Activated naive CD8-positive, alpha-beta T cell treated with anti-CD3 and anti-CD28 coated beads, Interleukin-2, amount 10 ng/mL, durations not matched to agents 7 days and 5 days (primary cell): ENCODE results near the gene MCM3AP. TPM values are rescaled to one million over a fixed set of nuclear protein-coding genes. Genes with fewer than 3 reads are reported as not detected.
A peak's percentile ranks its signal among the peaks of the same experiment; 100 is the strongest.

Experiments used
- ATAC-seq: fragments of 150-1000 bp; cut with Tn5 transposase; one replicate; pipeline ENCODE4 v1.10.0; 2021; ENCODE audit warnings: low read depth, moderate library complexity
- POLR2A ChIA-PET: fragments of 350-600 bp; sonication (Branson Sonifier 250); formaldehyde crosslinking; loops from one replicate; lab custom pipeline; 2021; ENCODE audit warnings: antibody characterized with exemption; lab: Charles Lee
- DNase-seq: peaks from one replicate; pipeline ENCODE4 v3.0.0; 2021
- H3K27ac Mint-ChIP-seq: one replicate; pipeline ENCODE4 v1.8.0; 2022; ENCODE audit warnings: mild to moderate bottlenecking, mixed read lengths
- H3K27me3 Mint-ChIP-seq: one replicate; pipeline ENCODE4 v1.8.0; 2022; ENCODE audit warnings: mild to moderate bottlenecking, moderate library complexity, mixed read lengths
- H3K36me3 Mint-ChIP-seq: one replicate; pipeline ENCODE4 v1.8.0; 2021; ENCODE audit warnings: mild to moderate bottlenecking, mixed read lengths
- H3K4me1 Mint-ChIP-seq: one replicate; pipeline ENCODE4 v1.8.0; 2021; ENCODE audit warnings: mixed read lengths
- H3K4me3 Mint-ChIP-seq: one replicate; pipeline ENCODE4 v1.8.0; 2022; ENCODE audit warnings: mild to moderate bottlenecking, moderate library complexity, mixed read lengths
- H3K9me3 Mint-ChIP-seq: one replicate; pipeline ENCODE4 v1.8.0; 2021; ENCODE audit warnings: mixed read lengths
- total RNA-seq, 2 experiments: library from RNA; stranded (reverse); gene quantifications; one replicate each; pipeline ENCODE4 v1.2.3, GENCODE V29; 2021

The MCM3AP gene
- total RNA-seq, 2 experiments from 2014 or later = 130 to 150 TPM

- DNase-seq (no peak), ATAC-seq (no peak)
- peaks cover 28% of the 10 kb centered on the region for H3K36me3 Mint-ChIP-seq
- no peak overlapping the region for H3K4me3 Mint-ChIP-seq
- POLR2A ChIA-PET = no interaction called here
- H3K9me3 Mint-ChIP-seq = no peaks in the 10 kb centered on the region
- H3K4me1 Mint-ChIP-seq = peaks cover 4% of the 10 kb centered on the region
- no peaks in the 10 kb centered on the region for H3K27me3 Mint-ChIP-seq
- no peak overlapping the region for H3K27ac Mint-ChIP-seq
Measured at GRCh38 chr21:46304955-46305354, 19.5 kb upstream of the MCM3AP start.

- peaks cover 30% of the 10 kb centered on the region for H3K36me3 Mint-ChIP-seq
- ATAC-seq (no peak), DNase-seq (no peak)
- no peak overlapping the region for H3K4me3 Mint-ChIP-seq
- POLR2A ChIA-PET = no interaction called here
- no peak overlapping the region for H3K27ac Mint-ChIP-seq
- peaks cover 4% of the 10 kb centered on the region for H3K4me1 Mint-ChIP-seq
- no peaks in the 10 kb centered on the region for H3K9me3 Mint-ChIP-seq
- no peaks in the 10 kb centered on the region for H3K27me3 Mint-ChIP-seq
Measured at GRCh38 chr21:46304437-46304836, 19.0 kb upstream of the MCM3AP start.

- no peak for DNase-seq
- Mint-ChIP-seq H3K9me3 (no peaks in the 10 kb centered on the region), H3K27me3 (no peaks in the 10 kb centered on the region), H3K27ac (no peak overlapping the region), H3K36me3 (peaks cover 32% of the 10 kb centered on the region), H3K4me3 (no peak overlapping the region), H3K4me1 (peaks cover 4% of the 10 kb centered on the region)
- no peak for ATAC-seq
- POLR2A ChIA-PET = interaction anchor here (1.9 kb wide), 1 partner anchor 22 kb away, joined by 5 read pairs; the partner anchor contains the start of gene C21orf58
Measured at GRCh38 chr21:46301759-46302158, 16.3 kb upstream of the MCM3AP start.

GRCh38 chr21:46299167-46299566, 13.8 kb upstream of the MCM3AP start:
- Mint-ChIP-seq H3K27me3 (no peaks in the 10 kb centered on the region), H3K27ac (no peak overlapping the region), H3K36me3 (peaks cover 26% of the 10 kb centered on the region), H3K9me3 (no peaks in the 10 kb centered on the region), H3K4me3 (no peak overlapping the region), H3K4me1 (peaks cover 13% of the 10 kb centered on the region)
- POLR2A ChIA-PET = interaction anchor here (0.7 kb wide), 1 partner anchor 161 kb away, joined by 5 read pairs; no protein-coding TSS in a partner anchor
- ATAC-seq = no peak
- DNase-seq = no peak

GRCh38 chr21:46297338-46298271, 12.2 kb upstream of the MCM3AP start:
- ATAC-seq = no peak
- no peaks in the 10 kb centered on the region for H3K9me3 Mint-ChIP-seq
- peak overlapping the region; percentile 59 for H3K4me3 Mint-ChIP-seq
- H3K36me3 Mint-ChIP-seq = peaks cover 21% of the 10 kb centered on the region
- no peak overlapping the region for H3K27ac Mint-ChIP-seq
- POLR2A ChIA-PET = interaction anchor here (0.9 kb wide), 1 partner anchor 28 kb away, joined by 4 read pairs; a partner anchor contains a TSS
- DNase-seq = peak; percentile 48
- peaks cover 13% of the 10 kb centered on the region for H3K4me1 Mint-ChIP-seq
- H3K27me3 Mint-ChIP-seq = no peaks in the 10 kb centered on the region

GRCh38 chr21:46295996-46296752, 10.8 kb upstream of the MCM3AP start:
- Mint-ChIP-seq H3K9me3 (peaks cover 3% of the 10 kb centered on the region), H3K4me3 (peak overlapping the region; percentile 67), H3K27me3 (no peaks in the 10 kb centered on the region), H3K4me1 (peaks cover 16% of the 10 kb centered on the region), H3K27ac (peak overlapping the region; percentile 75), H3K36me3 (peaks cover 33% of the 10 kb centered on the region)
- peak; percentile 81 for ATAC-seq
- DNase-seq = peak; percentile 66
- POLR2A ChIA-PET = interaction anchor here (0.6 to 1.3 kb wide), 5 partner anchors 27 to 212 kb away, joined by 3 to 5 read pairs (median 4); no protein-coding TSS in a partner anchor

- peaks cover 29% of the 10 kb centered on the region for H3K36me3 Mint-ChIP-seq
- H3K4me1 Mint-ChIP-seq = peaks cover 19% of the 10 kb centered on the region
- peak overlapping the region; percentile 30 for H3K4me3 Mint-ChIP-seq
- POLR2A ChIA-PET = interaction anchor here (0.7 to 1.3 kb wide), 2 partner anchors 11 to 27 kb away, joined by 3 to 5 read pairs; no protein-coding TSS in a partner anchor
- ATAC-seq (no peak), DNase-seq (no peak)
- no peaks in the 10 kb centered on the region for H3K27me3 Mint-ChIP-seq
- H3K9me3 Mint-ChIP-seq = peaks cover 3% of the 10 kb centered on the region
- H3K27ac Mint-ChIP-seq = peak overlapping the region; percentile 75
Measured at GRCh38 chr21:46295177-46295770, 9.9 kb upstream of the MCM3AP start.

GRCh38 chr21:46294647-46295176, 9.3 kb upstream of the MCM3AP start:
- POLR2A ChIA-PET = interaction anchor here (0.7 to 1.3 kb wide), 3 partner anchors 10 to 31 kb away, joined by 3 to 5 read pairs (median 3); no protein-coding TSS in a partner anchor
- Mint-ChIP-seq H3K4me1 (peaks cover 19% of the 10 kb centered on the region), H3K4me3 (peak overlapping the region; percentile 30), H3K36me3 (peaks cover 27% of the 10 kb centered on the region), H3K27me3 (no peaks in the 10 kb centered on the region), H3K27ac (peak overlapping the region; percentile 75), H3K9me3 (peaks cover 3% of the 10 kb centered on the region)
- no peak for DNase-seq
- no peak for ATAC-seq

- peaks cover 15% of the 10 kb centered on the region for H3K36me3 Mint-ChIP-seq
- POLR2A ChIA-PET = no interaction called here
- peak overlapping the region; percentile 30 for H3K27ac Mint-ChIP-seq
- no peaks in the 10 kb centered on the region for H3K27me3 Mint-ChIP-seq
- DNase-seq = no peak
- peak overlapping the region; percentile 25 for H3K4me3 Mint-ChIP-seq
- H3K4me1 Mint-ChIP-seq = peaks cover 27% of the 10 kb centered on the region
- peaks cover 3% of the 10 kb centered on the region for H3K9me3 Mint-ChIP-seq
- no peak for ATAC-seq
Measured at GRCh38 chr21:46291561-46291960, 6.2 kb upstream of the MCM3AP start.

- Mint-ChIP-seq H3K4me3 (no peak overlapping the region), H3K27ac (no peak overlapping the region), H3K36me3 (peaks cover 22% of the 10 kb centered on the region)
Measured at GRCh38 chr21:46289655-46290179, 4.3 kb upstream of the MCM3AP start.

GRCh38 chr21:46287541-46287940, 2.1 kb upstream of the MCM3AP start:
- Mint-ChIP-seq H3K4me1 (peaks cover 35% of the 10 kb centered on the region), H3K27ac (no peak overlapping the region), H3K27me3 (no peaks in the 10 kb centered on the region), H3K36me3 (peaks cover 35% of the 10 kb centered on the region), H3K4me3 (no peak overlapping the region), H3K9me3 (peaks cover 3% of the 10 kb centered on the region)
- DNase-seq (no peak), ATAC-seq (no peak)
- POLR2A ChIA-PET = no interaction called here

More at GRCh38 chr21:46289655-46290179, 4.3 kb upstream of the MCM3AP start:
- peaks cover 3% of the 10 kb centered on the region for H3K9me3 Mint-ChIP-seq
- no peaks in the 10 kb centered on the region for H3K27me3 Mint-ChIP-seq
- DNase-seq = no peak
- no peak for ATAC-seq
- peaks cover 25% of the 10 kb centered on the region for H3K4me1 Mint-ChIP-seq
- POLR2A ChIA-PET = no interaction called here

- H3K4me1 Mint-ChIP-seq = peaks cover 37% of the 10 kb centered on the region
- H3K4me3 Mint-ChIP-seq = peak overlapping the region; percentile 98
- H3K27me3 Mint-ChIP-seq = no peaks in the 10 kb centered on the region
- peaks cover 28% of the 10 kb centered on the region for H3K36me3 Mint-ChIP-seq
- ATAC-seq (no peak), DNase-seq (no peak)
- POLR2A ChIA-PET = no interaction called here
- H3K9me3 Mint-ChIP-seq = peaks cover 2% of the 10 kb centered on the region
- H3K27ac Mint-ChIP-seq = peak overlapping the region; percentile 97
Measured at GRCh38 chr21:46286648-46287002, 1.2 kb upstream of the MCM3AP start.
